ENCODE measurements around the gene SYT10.
"Not testable (repeated sequence)": the region's sequence is repeated elsewhere in the genome, so short reads cannot be mapped to it uniquely, and the experiment has no call there.

The SYT10 gene

DNA sequence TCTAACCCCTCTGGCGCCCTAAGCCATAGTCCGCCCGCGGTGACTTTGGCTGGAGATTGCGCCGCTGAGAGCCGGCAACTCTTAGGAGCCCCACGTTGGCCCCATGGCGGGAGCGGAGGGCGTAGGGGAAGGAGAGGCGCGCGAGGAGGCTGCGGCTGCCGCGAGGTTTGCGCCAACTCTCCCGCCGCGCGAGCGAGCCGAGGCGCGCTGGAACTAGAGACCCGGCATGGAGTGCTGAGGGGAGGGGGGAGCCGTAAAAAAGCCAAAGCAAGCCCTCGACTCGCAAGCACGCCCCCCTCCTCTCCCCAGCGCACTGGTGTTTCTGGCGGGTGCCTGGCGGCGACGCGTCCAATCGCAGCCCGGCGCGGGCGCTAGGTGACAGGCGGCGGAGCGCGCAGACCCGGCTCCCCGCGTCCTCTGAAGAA, at the start of gene SYT10:
TSS of gene SYT10 (minus strand) at position 233 of the 425 bp plus-strand sequence. CDS start 297 bp downstream, outside the sequence.
- no peak for DNase-seq

GRCh38 chr12:33488036-33488435, 48.4 kb upstream of the SYT10 start:
- no peak for DNase-seq

DNA sequence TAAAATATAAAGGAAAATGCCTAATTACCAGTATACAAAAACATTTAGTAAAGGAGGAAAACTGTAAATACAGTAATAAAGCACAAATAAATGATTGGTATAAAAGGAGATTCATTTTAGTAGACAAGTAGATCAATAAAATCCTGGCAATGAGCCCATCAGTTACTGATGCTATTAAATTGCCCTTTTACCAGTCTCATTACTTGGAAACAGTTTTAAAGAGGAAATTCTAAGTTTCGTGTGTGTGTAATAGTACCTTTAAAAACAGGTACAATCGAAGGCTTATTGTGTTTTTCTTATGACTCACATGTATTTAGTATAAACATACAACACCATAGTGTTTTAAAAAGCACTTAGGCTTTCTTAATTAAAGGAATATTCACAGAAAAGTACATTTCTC, 46.4 kb upstream of the SYT10 start:
- no peak for DNase-seq

GRCh38 chr12:33484161-33484560, 44.5 kb upstream of the SYT10 start:
- DNase-seq = no peak

DNA sequence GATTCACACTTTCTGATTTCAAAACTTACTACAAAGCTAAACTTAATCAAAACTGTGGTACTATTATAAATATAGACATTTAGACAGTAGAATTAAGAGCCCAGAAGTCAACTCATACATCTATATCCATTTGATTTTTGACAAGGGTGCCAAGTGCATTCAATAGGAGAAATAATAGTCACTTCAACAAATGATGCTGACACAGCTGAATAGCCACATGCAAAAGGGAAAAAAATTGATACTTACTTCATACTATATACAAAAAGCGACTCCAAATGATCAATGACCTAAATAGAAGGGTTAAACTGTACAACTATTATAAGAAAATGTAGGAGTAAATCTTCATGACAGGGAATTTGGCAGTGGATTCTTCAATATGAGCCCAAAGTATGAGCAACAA, 40.7 kb upstream of the SYT10 start:
- DNase-seq = no peak

DNA sequence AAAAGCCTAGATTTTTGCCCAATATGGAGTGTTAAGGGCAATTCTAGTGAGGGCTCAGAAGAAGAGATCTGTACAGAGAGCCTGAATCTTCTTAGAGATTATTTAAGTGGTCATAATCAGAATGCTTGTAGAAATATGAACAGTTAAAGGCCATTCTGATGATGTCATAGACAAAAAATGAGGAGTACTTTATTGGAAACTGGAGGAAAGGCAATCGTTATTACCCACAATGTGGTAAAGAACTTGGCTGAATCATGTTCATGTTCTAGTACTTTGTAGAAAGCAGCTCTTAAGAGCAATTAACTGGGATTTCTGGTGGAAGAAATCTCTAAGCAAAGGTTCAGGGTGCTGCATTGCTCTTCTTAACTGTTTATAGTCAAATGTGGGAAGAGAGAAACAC, 36.4 kb upstream of the SYT10 start:
- DNase-seq = no peak

DNA sequence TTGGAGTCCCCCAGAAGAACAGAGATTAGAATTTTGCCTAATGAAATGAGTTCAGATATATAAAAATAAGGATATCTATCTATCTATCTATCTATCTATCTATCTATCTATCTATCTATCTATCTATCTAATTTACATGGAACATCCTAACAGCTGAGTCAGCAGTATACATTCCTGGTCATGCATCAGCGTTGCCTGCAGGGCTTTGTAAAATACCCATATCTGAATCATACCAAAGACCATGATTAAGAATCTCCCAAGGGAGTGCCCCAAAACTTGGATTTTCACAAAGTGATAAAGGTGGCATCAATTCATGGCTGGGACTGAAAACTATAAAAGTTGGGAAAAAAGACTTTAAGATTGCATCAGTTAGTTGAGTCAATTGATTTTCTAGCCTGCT, 32.7 kb upstream of the SYT10 start:
- no peak for DNase-seq

- no peak for DNase-seq
Observed at GRCh38 chr12:33455096-33455495, 15.5 kb upstream of the SYT10 start.

DNA sequence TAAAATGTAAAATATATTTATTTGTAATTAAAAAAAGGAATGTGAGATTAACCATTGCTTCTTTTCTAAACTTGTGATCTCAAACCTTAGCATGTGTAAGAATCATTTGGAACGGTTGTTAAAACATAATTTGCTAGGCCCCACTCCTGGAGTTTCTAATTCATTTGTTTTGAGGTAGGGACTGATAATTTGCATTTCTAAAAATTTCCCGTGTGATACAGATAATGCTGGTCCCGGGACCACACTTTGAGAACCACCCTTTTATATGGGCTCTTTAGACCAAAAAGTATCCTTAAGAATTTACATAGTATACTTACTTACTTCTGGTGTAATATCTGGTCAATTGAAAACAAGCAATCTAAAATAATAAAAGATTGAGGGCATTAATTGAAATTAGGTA, 10.9 kb upstream of the SYT10 start:
- no peak for DNase-seq

- no peak for DNase-seq
Observed at GRCh38 chr12:33440477-33440876, 858 bp upstream of the SYT10 start.

DNA sequence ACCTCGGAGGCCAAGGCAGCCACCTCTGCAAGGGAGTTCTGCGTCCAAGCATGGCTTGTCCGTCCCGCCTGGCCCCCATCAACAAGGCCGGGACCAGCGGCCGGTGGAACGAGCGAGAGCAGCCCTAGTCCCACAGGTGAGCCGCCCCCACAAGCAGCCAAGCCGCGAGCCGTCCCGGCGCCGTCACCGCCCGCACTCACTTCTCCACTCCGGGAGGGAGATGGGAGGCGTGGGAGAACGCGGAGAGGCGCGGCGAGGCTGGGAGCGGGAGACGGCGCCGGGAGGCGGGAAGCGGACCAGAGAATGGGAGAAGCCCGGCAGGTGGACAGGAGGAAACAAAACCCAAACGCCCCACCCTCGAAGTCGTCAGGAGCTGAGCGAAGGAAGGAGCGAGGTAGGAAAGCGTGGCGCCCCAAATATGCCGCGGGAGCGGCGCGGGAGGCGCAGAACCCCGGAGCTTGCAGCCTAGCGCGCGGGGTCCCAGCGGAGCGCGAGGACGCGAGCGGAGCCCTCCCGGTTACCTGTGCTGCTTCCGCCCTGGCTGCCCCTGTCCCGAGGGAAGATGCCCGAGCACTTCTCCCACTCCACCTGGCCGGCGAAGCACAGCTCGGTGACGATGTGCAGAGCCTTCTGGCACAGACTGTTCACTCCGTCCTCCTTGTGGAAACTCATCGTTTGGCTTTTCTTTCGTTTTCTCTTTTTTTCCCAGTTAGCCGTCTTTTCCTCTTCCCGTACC, 600 bp downstream of the SYT10 start:
- DNase-seq = no peak

GRCh38 chr12:33438025-33438772, 1.4 kb downstream of the SYT10 start:
- no peak for DNase-seq

GRCh38 chr12:33437598-33437997, 2.0 kb downstream of the SYT10 start:
- DNase-seq = no peak

- DNase-seq = no peak
Observed at GRCh38 chr12:33432992-33433391, 6.6 kb downstream of the SYT10 start.

GRCh38 chr12:33431648-33432047, 8.0 kb downstream of the SYT10 start:
- no peak for DNase-seq

DNA sequence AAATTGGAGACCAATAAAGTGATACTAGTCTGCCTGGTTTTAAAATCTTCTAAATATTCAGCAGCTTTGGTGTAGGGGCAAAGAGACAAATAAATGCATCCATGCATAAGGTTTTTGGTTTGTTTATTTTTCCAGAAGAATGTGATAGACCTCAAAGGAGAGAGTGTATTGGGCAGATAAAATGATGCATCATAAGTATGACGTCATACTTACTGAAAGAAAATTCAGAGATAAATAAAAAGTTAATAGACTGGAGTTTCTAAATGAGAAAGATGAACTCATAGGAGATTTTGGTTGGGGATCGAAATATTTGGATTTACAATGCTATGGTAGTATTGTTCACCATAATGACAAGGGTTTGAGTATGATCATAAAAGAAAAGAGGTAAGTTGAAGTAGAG, 10.2 kb downstream of the SYT10 start:
- no peak for DNase-seq

GRCh38 chr12:33427071-33427470, 12.5 kb downstream of the SYT10 start:
- DNase-seq = no peak

DNA sequence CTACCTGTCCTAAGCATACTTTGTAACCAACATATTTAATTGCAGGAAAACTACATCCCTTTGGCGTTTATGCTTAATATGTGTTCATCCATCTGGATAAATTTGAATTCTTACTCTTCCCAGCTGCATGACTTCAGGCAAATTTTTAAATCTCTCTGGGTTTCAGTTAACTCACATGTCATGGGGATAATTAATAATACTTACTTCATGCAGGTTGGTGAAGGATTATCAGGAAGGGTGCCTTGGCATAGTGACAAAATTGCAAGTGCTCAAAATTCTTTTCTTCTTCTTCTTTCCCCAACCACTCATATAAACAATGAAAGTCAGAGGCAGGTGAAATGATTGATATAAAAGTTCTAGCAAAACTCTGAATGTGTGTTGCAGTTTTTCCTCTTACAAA, 15.9 kb downstream of the SYT10 start:
- DNase-seq = no peak

- DNase-seq = not testable (repeated sequence)
Observed at GRCh38 chr12:33412410-33412809, 27.2 kb downstream of the SYT10 start.

- no peak for DNase-seq
Observed at GRCh38 chr12:33383503-33383902, 56.1 kb downstream of the SYT10 start.

DNA sequence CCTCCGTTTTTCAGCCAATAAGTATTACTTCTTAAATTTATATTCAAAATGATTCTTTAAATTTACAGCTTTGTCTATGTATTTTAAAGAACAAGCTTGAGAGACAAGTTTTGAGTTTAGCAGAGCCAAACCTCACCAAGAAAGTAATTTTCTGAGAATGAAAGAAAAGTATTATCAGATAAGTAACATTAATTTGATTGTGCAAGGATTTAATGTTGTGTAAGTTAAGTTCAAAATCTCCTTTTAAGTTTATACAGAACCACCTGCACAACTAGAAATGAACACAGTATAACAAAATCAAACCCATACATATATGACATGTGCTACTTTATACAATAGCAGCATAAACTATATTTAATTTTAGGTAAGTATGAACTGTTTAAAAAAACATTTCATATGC, 63.5 kb downstream of the SYT10 start:
- no peak for DNase-seq

DNA sequence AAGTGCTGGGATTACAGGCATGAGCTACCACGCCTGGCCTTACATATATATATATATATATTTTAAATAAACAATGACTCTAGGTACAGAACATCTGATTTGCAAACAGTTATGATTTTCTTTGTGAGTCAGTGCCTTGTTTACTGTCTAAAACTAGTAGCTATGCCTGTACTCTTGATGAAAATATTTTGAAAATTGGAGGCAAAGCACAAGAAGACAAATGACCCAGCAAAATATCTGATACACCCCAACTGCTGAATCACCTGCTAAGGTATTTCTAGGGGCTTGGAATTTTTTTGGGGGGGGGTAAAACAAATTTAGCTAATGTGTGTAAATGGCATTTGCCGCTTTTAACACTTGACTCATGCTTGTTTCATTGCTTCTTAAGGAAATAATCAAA, 69.3 kb downstream of the SYT10 start:
- DNase-seq = no peak

DNA sequence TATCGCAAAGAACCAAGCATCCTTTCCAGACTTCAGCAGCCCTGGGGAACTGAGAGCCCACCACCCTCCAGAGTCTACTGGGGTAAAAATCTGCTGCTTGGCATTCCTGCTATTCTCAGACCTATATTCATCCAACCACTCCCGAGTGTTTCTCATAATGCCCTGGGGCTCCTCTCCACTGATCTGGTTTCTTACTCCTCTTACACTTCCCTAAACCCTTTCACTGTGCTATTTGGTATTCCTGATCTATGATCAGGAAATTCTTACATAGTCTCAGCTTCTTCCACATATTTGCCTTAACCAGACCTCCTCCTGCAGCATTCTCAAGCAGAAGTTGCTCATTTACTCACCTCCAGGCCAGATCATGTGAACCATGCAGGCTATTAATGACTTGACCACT, 82.4 kb downstream of the SYT10 start:
- DNase-seq = no peak

- DNase-seq = no peak
Observed at GRCh38 chr12:33349791-33350190, 89.8 kb downstream of the SYT10 start.
